Peyer's patch (tissue), 4 donors: ENCODE measurements around the gene CA14. TPM values are rescaled to one million over a fixed set of nuclear protein-coding genes. Genes with fewer than 3 reads are reported as not detected.
"Not testable (repeated sequence)": the region's sequence is repeated elsewhere in the genome, so short reads cannot be mapped to it uniquely, and the experiment has no call there.

ENCODE experiments used
- DNase-seq, 3 donors: peaks; one replicate each; pipeline ENCODE4 v3.0.0-alpha.2; 2017 to 2019
- H3K27ac ChIP-seq, 4 donors: fragments of 200-600 bp; sonication (generic); one replicate each; pipeline ENCODE4 v1.5.1; 2016 to 2019
- H3K27me3 ChIP-seq, 2 donors: fragments of 200-600 bp; sonication (generic); one replicate each; pipeline ENCODE4 v1.5.1; 2019
- H3K36me3 ChIP-seq, 3 donors: fragments of 200-600 bp; sonication (generic); one replicate each; pipeline ENCODE4 v1.5.1; 2016 to 2019
- H3K4me1 ChIP-seq, 4 donors: fragments of 200-600 bp; sonication (generic); one replicate each; pipeline ENCODE4 v1.5.1; 2016 to 2019
- H3K4me3 ChIP-seq, 4 donors: fragments of 200-600 bp; sonication (generic); 1 replicate in 3 of 4; 2 replicates in 1 of 4; pipeline ENCODE4 v1.5.1; 2016 to 2019; ENCODE audit warnings: mild to moderate bottlenecking in 1 of 4
- H3K9me3 ChIP-seq, 4 donors: fragments of 200-600 bp; sonication (generic); one replicate each; pipeline ENCODE4 v1.5.1; 2016 to 2019; ENCODE audit warnings: mild to moderate bottlenecking in 1 of 4
- POLR2A ChIP-seq, 2 donors: fragments of 450-650 bp; IDR thresholded peaks; one replicate each; pipeline ENCODE4 v1.5.1; 2017; ENCODE audit warnings: antibody characterized with exemption in 2 of 2, mild to moderate bottlenecking in 2 of 2, moderate library complexity in 2 of 2
- total RNA-seq, 4 donors: library from RNA; depleted of rRNA; stranded (reverse); fragments of >200 nt; gene quantifications; one replicate each; pipeline ENCODE4 v1.1.0, GENCODE V29; 2016
- TF ChIP-seq, protein P1 (sequence below), 6 experiments: fragments of 450-650 bp in 4 of 6; fragments of 200-600 bp in 2 of 6; sonication (generic) in 1 of 6; IDR thresholded peaks; one replicate each; pipeline ENCODE4 v1.5.1; 2017 to 2019; ENCODE audit warnings: antibody characterized with exemption in 6 of 6, mild to moderate bottlenecking in 3 of 6, moderate library complexity in 1 of 6

The CA14 gene
- total RNA-seq, 4 donors from 2014 or later = not detected

DNA sequence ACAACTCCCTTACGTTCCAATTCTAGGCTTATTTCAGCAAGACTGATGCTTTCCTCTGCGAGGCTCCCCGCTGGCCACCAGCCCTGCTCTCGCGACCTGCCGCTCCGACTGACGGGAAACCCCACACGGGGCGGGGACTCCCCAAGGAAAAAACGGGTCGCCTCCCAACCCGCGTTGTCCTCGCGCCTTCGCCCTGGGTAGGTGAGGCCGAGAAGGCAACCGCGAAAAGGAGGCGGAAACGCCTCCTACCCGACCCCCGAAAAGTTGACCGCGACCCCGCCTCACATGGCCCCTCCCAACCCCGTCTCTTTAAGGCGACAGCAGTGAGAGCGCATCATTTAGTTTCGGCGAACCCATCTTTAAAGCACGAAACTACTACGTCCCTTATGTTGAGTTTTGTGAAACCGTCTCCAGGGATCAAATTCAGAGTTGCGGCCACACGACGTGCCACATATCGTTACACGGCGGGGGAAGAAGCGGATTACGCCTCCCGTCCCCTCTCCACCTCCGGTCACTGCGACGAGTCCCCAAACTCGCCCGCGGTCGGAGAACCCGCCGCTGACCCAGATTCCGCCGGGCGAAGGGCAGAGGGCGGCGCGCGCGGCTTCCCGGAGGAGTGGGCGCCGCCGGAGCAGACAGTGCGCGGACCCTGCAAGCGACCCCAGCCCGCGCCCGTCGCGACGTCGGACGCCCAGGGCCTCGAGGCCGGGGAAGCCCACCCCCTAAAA is 22.8 kb upstream of the CA14 start:
- peak; percentile 83 to 93 (median 84) for DNase-seq
- peak overlapping the region; percentile 89 to 97 (median 94) for H3K27ac ChIP-seq
- no peaks in the 10 kb centered on the region for H3K36me3 ChIP-seq
- TF ChIP-seq, protein P1, sequence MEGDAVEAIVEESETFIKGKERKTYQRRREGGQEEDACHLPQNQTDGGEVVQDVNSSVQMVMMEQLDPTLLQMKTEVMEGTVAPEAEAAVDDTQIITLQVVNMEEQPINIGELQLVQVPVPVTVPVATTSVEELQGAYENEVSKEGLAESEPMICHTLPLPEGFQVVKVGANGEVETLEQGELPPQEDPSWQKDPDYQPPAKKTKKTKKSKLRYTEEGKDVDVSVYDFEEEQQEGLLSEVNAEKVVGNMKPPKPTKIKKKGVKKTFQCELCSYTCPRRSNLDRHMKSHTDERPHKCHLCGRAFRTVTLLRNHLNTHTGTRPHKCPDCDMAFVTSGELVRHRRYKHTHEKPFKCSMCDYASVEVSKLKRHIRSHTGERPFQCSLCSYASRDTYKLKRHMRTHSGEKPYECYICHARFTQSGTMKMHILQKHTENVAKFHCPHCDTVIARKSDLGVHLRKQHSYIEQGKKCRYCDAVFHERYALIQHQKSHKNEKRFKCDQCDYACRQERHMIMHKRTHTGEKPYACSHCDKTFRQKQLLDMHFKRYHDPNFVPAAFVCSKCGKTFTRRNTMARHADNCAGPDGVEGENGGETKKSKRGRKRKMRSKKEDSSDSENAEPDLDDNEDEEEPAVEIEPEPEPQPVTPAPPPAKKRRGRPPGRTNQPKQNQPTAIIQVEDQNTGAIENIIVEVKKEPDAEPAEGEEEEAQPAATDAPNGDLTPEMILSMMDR (IDR thresholded peaks at IDR 0.05) = no peak
- peak; percentile 53 to 59 for TF ChIP-seq POLR2A (IDR thresholded peaks at IDR 0.05)
- peak overlapping the region; percentile 68 to 86 (median 74) for H3K4me3 ChIP-seq
- peaks cover 0 to 12% (median 0%) of the 10 kb centered on the region in 4 donors for H3K4me1 ChIP-seq
- no peaks in the 10 kb centered on the region for H3K9me3 ChIP-seq
- H3K27me3 ChIP-seq = no peaks in the 10 kb centered on the region

DNA sequence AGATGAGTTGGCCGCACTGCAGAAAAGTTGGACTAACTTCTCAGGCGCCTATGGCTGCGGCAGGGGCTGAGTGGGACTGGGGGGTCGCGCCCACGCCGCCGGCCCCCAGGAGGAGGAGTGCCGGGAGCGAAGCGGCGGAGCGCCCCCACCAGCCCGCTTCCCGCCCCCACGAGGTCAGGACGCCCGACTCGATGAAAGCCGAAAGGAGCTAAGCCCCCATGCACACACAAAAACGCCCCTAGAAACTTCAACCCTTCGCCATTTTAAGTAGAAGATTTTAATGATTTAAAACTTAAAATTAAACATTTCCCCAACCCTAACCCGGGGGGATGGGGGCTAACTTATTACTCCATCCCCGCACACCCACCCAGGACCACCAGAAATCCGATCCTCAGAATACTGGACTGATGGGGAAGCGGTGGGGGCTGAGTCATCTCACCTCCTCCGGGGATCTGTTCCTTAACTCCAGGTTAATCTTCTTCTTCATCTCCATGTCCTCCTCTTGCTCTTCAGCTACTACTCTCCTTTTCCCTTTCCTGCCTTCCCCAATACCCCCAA is 22.2 kb upstream of the CA14 start:
- Histone ChIP-seq H3K27ac (peak overlapping the region; percentile 89 to 97 (median 94)), H3K4me1 (peaks cover 0 to 12% (median 0%) of the 10 kb centered on the region in 4 donors), H3K36me3 (no peaks in the 10 kb centered on the region), H3K4me3 (peak overlapping the region; percentile 68 to 86 (median 74)), H3K27me3 (no peaks in the 10 kb centered on the region), H3K9me3 (no peaks in the 10 kb centered on the region)
- TF ChIP-seq, protein P1 (IDR thresholded peaks at IDR 0.05) = no peak
- TF ChIP-seq POLR2A (IDR thresholded peaks at IDR 0.05) = no peak
- DNase-seq = peak in 2 of 3 donors; percentile 37 to 61

DNA sequence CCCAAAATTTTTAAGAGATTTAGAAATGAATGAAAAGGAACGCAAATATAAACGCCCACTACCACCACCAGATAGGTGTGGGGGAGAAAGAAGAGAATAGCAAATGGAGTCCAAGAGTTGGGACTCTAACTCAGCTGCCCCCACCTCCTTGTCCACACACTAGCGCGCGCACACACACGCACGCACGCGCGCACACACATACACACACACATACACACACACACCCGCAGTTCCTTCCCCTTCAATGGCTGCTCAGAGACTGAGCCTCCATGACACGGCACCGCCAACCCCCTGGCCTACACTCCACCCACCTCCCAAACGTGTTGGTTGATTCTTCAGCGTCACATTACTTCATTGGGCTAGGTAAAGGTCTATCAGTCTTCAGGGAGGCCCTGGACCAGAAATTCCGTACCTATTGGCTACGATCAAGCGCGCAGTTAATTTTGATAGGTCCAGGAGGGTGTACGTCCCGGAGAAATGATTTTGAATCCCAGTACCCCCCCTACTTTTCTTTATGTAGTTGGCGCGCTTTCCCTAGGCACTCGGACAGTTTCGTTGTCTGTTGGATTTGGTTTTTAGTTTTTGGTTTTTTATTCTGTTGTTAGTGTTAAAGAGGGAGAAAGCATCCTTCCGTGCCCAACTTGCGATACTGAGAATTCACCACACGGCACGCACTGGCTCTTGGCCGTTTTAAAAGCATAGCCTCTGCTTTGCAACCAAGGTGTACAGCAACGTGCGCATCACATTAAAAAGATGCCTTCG is 21.5 kb upstream of the CA14 start, which contains the start of gene ANP32E:
ANP32E (minus strand) TSS at position 261 of the 762 bp plus-strand sequence. CDS start 326 bp downstream, outside the sequence.
- peaks cover 0 to 12% (median 0%) of the 10 kb centered on the region in 4 donors for H3K4me1 ChIP-seq
- peak; percentile 94 to 98 (median 95) for DNase-seq
- no peaks in the 10 kb centered on the region for H3K9me3 ChIP-seq
- H3K27ac ChIP-seq = peak within 1 kb of the TSS; percentile 89 to 97 (median 94)
- no peaks in the 10 kb centered on the region for H3K36me3 ChIP-seq
- H3K27me3 ChIP-seq = no peaks in the 10 kb centered on the region
- H3K4me3 ChIP-seq = peak within 1 kb of the TSS; percentile 68 to 86 (median 74)
- TF ChIP-seq POLR2A (IDR thresholded peaks at IDR 0.05) = peak; percentile 32 to 81
- TF ChIP-seq, protein P1 (IDR thresholded peaks at IDR 0.05) = peak in 3 of 6 experiments; percentile 32 to 43 (median 37)

DNA sequence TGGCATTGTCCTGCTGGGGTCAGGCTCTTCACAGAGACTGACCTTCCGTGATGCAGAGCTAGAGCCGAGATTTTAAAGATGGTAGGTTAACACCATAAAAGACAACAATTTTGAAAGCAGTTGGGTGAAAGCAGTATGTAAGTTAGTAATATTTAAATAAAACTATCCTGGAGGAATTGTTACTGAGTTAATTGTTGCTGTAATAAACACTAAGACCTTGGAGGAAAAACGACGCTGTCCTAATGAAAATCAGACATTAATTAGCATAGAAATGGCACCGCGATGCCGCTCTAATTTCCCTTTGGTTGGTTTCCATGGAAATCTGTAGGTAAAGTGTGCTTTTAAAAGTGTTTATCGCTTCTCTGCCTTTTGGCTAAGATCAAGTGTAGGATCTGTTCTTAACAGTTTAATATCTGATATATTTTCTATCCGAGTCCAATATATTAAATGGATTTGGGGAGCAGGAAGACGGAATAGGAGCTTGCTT is 20.9 kb upstream of the CA14 start:
- H3K4me3 ChIP-seq = peak overlapping the region; percentile 68 to 86 (median 74)
- H3K4me1 ChIP-seq = peaks cover 0 to 12% (median 0%) of the 10 kb centered on the region in 4 donors
- H3K27ac ChIP-seq = peak overlapping the region in 3 of 4 donors; percentile 12 to 97 (median 30)
- no peaks in the 10 kb centered on the region for H3K36me3 ChIP-seq
- peak in 1 of 3 donors; percentile 25 for DNase-seq
- TF ChIP-seq POLR2A (IDR thresholded peaks at IDR 0.05) = no peak
- TF ChIP-seq, protein P1 (IDR thresholded peaks at IDR 0.05) = no peak
- H3K9me3 ChIP-seq = no peaks in the 10 kb centered on the region
- H3K27me3 ChIP-seq = no peaks in the 10 kb centered on the region

DNA sequence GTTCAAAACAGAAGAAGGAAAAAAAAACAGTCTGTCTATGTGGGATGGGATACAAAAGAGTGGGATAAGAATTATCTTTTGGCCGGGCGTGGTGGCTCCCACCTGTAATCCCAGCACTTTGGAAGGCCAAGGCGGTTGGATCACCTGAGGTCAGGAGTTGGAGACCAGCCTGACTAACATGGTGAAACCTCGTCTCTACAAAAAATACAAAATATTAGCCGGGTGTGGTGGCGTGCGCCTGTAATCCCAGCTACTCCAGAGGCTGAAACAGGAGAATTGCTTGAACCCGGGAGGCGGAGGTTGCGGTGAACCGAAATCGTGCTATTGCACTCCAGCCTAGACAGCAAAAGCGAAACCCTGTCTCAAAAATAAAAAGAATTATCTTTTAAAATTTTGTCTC is 20.4 kb upstream of the CA14 start:
- peaks cover 0 to 12% (median 0%) of the 10 kb centered on the region in 4 donors for H3K4me1 ChIP-seq
- H3K4me3 ChIP-seq, H3K27me3 ChIP-seq, H3K9me3 ChIP-seq, H3K27ac ChIP-seq, H3K36me3 ChIP-seq: not testable (repeated sequence)
- DNase-seq = peak in 1 of 3 donors; percentile 38
